SH-SY5Y (cell line): ENCODE results near the gene FOXK1.

Source experiments
- GATA2 ChIP-seq: IDR thresholded peaks from 2 replicates; pipeline ENCODE4 v1.6.1; 2011; ENCODE audit warnings: mild to moderate bottlenecking, low read depth, low read length
- GATA3 ChIP-seq: IDR thresholded peaks from 2 replicates; pipeline ENCODE4 v1.6.1; 2011; ENCODE audit warnings: low read depth, mild to moderate bottlenecking, low read length, moderate library complexity

GRCh38 chr7:4763794-4764185 lies 81.7 kb downstream of the FOXK1 start:
- TF ChIP-seq GATA2 (no peak), GATA3 (no peak)
